K562 (cell line): ENCODE data around the gene AMIGO1. TPM values are rescaled to one million over a fixed set of nuclear protein-coding genes. Genes with fewer than 3 reads are reported as not detected.

Source experiments
- DDX20 ChIP-seq: fragments of 450-650 bp; IDR thresholded peaks from 2 replicates; pipeline ENCODE4 v1.6.1; 2016; ENCODE audit warnings: missing genetic modification characterization, low read depth, mild to moderate bottlenecking, missing compliant biosample characterization, moderate library complexity
- ELF2 ChIP-seq: fragments of 250-450 bp; sonication (Bioruptor Pico); IDR thresholded peaks from 2 replicates; pipeline ENCODE4 v1.5.0; 2021; ENCODE audit warnings: mild to moderate bottlenecking
- FOXA3 ChIP-seq, 2 experiments: fragments of 450-650 bp in 1 of 2; sonication (generic) in 1 of 2; formaldehyde crosslinking; IDR thresholded peaks in 1 of 2; conservative IDR thresholded peaks in 1 of 2; 2 replicates each; pipeline versions ENCODE4 v1.4.0 to v1.8.0; 2020 to 2022; ENCODE audit warnings: mild to moderate bottlenecking in 2 of 2, missing genetic modification reagents in 1 of 2
- GTF2F1 ChIP-seq: IDR thresholded peaks from 2 replicates; pipeline ENCODE4 v1.6.1; 2011; ENCODE audit warnings: low read depth, low read length, improper control_type of control experiment
- MED1 ChIP-seq: sonication (generic); formaldehyde crosslinking; IDR thresholded peaks from 2 replicates; pipeline ENCODE4 v1.8.1; 2023; ENCODE audit warnings: missing genetic modification reagents, borderline replicate concordance
- MYNN ChIP-seq, 2 experiments: sonication (generic); formaldehyde crosslinking in 1 of 2; IDR thresholded peaks; 2 replicates each; pipeline versions ENCODE4 v1.5.0 to v1.6.1; 2016 to 2020; ENCODE audit warnings: antibody characterized with exemption in 1 of 2, missing genetic modification reagents in 1 of 2
- NR1H2 ChIP-seq: sonication (generic); formaldehyde crosslinking; IDR thresholded peaks from 2 replicates; pipeline ENCODE4 v1.4.0; 2020; ENCODE audit warnings: mild to moderate bottlenecking, missing genetic modification reagents
- POU5F1 ChIP-seq: fragments of 150-350 bp; IDR thresholded peaks from 2 replicates; pipeline ENCODE4 v1.6.1; 2014; ENCODE audit warnings: borderline replicate concordance, low read length, low read depth, mild to moderate bottlenecking; ENCODE audit not compliant: partially characterized antibody
- PTTG1 ChIP-seq: fragments of 450-650 bp; IDR thresholded peaks from 2 replicates; pipeline ENCODE4 v1.6.1; 2016; ENCODE audit warnings: low read depth, mild to moderate bottlenecking, missing genetic modification characterization, missing compliant biosample characterization
- RBM34 ChIP-seq: fragments of 200-400 bp; formaldehyde crosslinking; IDR thresholded peaks from 2 replicates; pipeline ENCODE4 v1.6.1; 2018; ENCODE audit warnings: low read length, borderline replicate concordance; ENCODE audit not compliant: insufficient read depth
- SRF ChIP-seq, 2 experiments: fragments of 250-450, 450-650 bp in 1 of 2; sonication (Bioruptor Pico) in 1 of 2; sonication (generic) in 1 of 2; formaldehyde crosslinking; IDR thresholded peaks; 2 replicates each; pipeline versions ENCODE4 v1.5.0 to v1.5.1; 2020 to 2022; ENCODE audit warnings: mild to moderate bottlenecking in 1 of 2, missing genetic modification reagents in 1 of 2
- TBP ChIP-seq: optimal IDR thresholded peaks from 2 replicates; pipeline ENCODE3; 2011; ENCODE audit warnings: low read depth, low read length, improper control_type of control experiment
- TCF7L2 ChIP-seq: fragments of 150-350 bp; IDR thresholded peaks from 2 replicates; pipeline ENCODE4 v1.6.1; 2016; ENCODE audit warnings: low read depth, mild to moderate bottlenecking, low read length, moderate library complexity
- TEAD2 ChIP-seq: fragments of 450-650 bp; IDR thresholded peaks from 2 replicates; pipeline ENCODE4 v1.6.1; 2016; ENCODE audit warnings: missing genetic modification characterization, control low read depth, missing compliant biosample characterization
- ZBTB49 ChIP-seq: sonication (generic); formaldehyde crosslinking; IDR thresholded peaks from 2 replicates; pipeline ENCODE4 v1.8.0; 2022; ENCODE audit warnings: missing genetic modification reagents, mild to moderate bottlenecking, borderline replicate concordance
- ZNF133 ChIP-seq: fragments of 250-450 bp; sonication (Bioruptor Pico); IDR thresholded peaks from 2 replicates; pipeline ENCODE4 v1.4.0; 2020; ENCODE audit warnings: mild to moderate bottlenecking
- ZNF444 ChIP-seq: fragments of 250-450 bp; sonication (Bioruptor Pico); IDR thresholded peaks from 2 replicates; pipeline ENCODE4 v1.4.0; 2020; ENCODE audit warnings: mild to moderate bottlenecking, moderate library complexity
- ZNF551 ChIP-seq: fragments of 250-450 bp; sonication (Bioruptor Pico); IDR thresholded peaks from 2 replicates; pipeline ENCODE4 v1.5.0; 2021; ENCODE audit warnings: mild to moderate bottlenecking, moderate library complexity
- ZNF668 ChIP-seq: fragments of 250-450 bp; sonication (Bioruptor Pico); IDR thresholded peaks from 2 replicates; pipeline ENCODE4 v1.8.0; 2022; ENCODE audit warnings: mild to moderate bottlenecking, inconsistent platforms
- ZNF717 ChIP-seq: fragments of 250-450 bp; sonication (Bioruptor Pico); IDR thresholded peaks from 2 replicates; pipeline ENCODE4 v1.5.0; 2021
- ZNF785 ChIP-seq: fragments of 250-450 bp; sonication (Bioruptor Pico); IDR thresholded peaks from 2 replicates; pipeline ENCODE4 v1.4.0; 2020; ENCODE audit warnings: mild to moderate bottlenecking
- polyA plus RNA-seq, 8 experiments: library from polyadenylated mRNA; depleted of rRNA in 4 of 8; stranded (reverse) in 5 of 8; unstranded in 3 of 8; fragments of >200 nt; fragmentation: Nextera tagmentation in 2 of 8; fragmentation: Illumina TruSeq in 1 of 8; extraction: Ambion mirVana in 2 of 8; extraction: Trizol in 1 of 8; gene quantifications; 2 replicates each; pipeline versions ENCODE4 v1.2.1 to v1.2.3, GENCODE V29; 2011 to 2014; ENCODE audit warnings: inconsistent platforms in 1 of 8, missing spikeins in 1 of 8
- total RNA-seq, 7 experiments: library from RNA; depleted of rRNA in 6 of 7; stranded (reverse); fragments of >200 nt in 6 of 7; fragmentation: Illumina TruSeq in 2 of 7; extraction: Trizol in 2 of 7; gene quantifications; 2 replicates each; pipeline versions ENCODE4 v1.2.1 to v1.2.3, GENCODE V29; 2011 to 2021; ENCODE audit warnings: low replicate concordance in 1 of 7
- TF ChIP-seq, protein P1 (sequence below): fragments of 250-450 bp; sonication (Bioruptor Pico); IDR thresholded peaks from 2 replicates; pipeline ENCODE4 v1.5.0; 2021; ENCODE audit warnings: mild to moderate bottlenecking, borderline replicate concordance

The AMIGO1 gene
- total and polyA plus RNA-seq, 9 of the 15 experiments (the other 6 are each of a cell fraction or from before 2014, with no cell fraction given) = 0.24 to 1.0 (median 0.54) TPM

DNA sequence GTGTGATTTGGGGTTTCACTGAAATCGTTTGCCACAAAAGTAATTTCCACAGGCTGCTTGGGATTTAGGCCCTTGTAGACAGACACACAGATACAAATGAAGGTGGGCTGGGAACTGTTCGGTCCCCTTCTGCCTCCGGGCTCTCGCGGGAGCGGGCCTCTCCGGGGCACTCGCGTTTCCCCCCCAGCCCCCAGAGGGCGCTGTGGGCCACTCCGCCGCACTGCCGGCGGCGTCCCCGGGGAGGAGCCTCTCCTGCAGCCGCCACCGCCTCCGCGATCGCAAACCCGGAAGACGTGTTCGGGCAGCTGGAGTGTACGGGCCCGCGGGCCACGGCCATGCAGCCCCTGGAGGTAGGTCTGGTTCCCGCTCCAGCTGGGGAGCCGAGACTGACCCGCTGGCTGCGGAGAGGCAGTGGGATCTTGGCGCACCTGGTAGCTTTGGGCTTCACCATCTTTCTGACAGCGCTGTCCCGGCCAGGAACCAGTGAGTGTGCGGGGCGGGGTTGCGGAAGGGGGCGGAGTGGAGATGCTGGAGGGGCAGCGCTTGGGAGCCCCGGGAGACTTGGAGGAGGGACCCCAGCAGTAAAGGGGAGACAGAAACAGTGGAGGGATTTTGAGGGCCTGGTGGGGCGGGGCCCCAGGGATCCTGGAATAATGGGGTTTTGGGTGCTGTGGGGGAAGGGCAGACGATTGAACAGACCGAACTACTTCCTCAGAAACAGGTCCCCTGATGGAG lies 15.6 kb downstream of the AMIGO1 start, which contains the start of gene CYB561D1 (continued):
- TF ChIP-seq, protein P1, sequence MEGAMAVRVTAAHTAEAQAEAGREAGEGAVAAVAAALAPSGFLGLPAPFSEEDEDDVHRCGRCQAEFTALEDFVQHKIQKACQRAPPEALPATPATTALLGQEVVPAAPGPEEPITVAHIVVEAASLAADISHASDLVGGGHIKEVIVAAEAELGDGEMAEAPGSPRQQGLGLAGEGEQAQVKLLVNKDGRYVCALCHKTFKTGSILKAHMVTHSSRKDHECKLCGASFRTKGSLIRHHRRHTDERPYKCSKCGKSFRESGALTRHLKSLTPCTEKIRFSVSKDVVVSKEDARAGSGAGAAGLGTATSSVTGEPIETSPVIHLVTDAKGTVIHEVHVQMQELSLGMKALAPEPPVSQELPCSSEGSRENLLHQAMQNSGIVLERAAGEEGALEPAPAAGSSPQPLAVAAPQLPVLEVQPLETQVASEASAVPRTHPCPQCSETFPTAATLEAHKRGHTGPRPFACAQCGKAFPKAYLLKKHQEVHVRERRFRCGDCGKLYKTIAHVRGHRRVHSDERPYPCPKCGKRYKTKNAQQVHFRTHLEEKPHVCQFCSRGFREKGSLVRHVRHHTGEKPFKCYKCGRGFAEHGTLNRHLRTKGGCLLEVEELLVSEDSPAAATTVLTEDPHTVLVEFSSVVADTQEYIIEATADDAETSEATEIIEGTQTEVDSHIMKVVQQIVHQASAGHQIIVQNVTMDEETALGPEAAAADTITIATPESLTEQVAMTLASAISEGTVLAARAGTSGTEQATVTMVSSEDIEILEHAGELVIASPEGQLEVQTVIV (CRISPR knock-in tag) = no peak
- 0 out of 2 replicates have a peak, but pooled peaks have one; percentile 17 for TF ChIP-seq MYNN (IDR thresholded peaks at IDR 0.05)
- no peak for TF ChIP-seq MYNN (CRISPR knock-in tag; IDR thresholded peaks at IDR 0.05)
- TF ChIP-seq NR1H2 (CRISPR knock-in tag) = peak; percentile 74; the same call in 1 of the 2 replicates
- TF ChIP-seq ZNF551 (CRISPR knock-in tag) = no peak
- TF ChIP-seq ZBTB49 (CRISPR knock-in tag) = no peak
- no peak for TF ChIP-seq PTTG1 (tag)
- TF ChIP-seq DDX20 (tag) = no peak
- no peak; a peak in 2 of 4 replicates for TF ChIP-seq SRF (CRISPR knock-in tag; IDR thresholded peaks at IDR 0.05)
- peak; percentile 64 for TF ChIP-seq TBP
- TF ChIP-seq RBM34 = no peak
- TF ChIP-seq ZNF717 = no peak
- peak in 1 of 2 experiments; percentile 14; a peak in 1 of 4 replicates for TF ChIP-seq FOXA3 (CRISPR knock-in tag; conservative IDR thresholded peaks at IDR 0.05 in 1 of 2, IDR thresholded peaks at IDR 0.05 in 1 of 2)
- no peak for TF ChIP-seq GTF2F1
- 0 out of 2 replicates have a peak, but pooled peaks have one; percentile 29 for TF ChIP-seq MED1 (CRISPR knock-in tag)
- TF ChIP-seq ZNF133 (CRISPR knock-in tag) = no peak
- peak; percentile 99 for TF ChIP-seq ELF2
- TF ChIP-seq POU5F1 = peak; percentile 41
- TF ChIP-seq TCF7L2 = no peak
- TF ChIP-seq ZNF785 (CRISPR knock-in tag) = no peak
- TF ChIP-seq TEAD2 (tag) = no peak
- no peak; the same call in 1 of the 2 replicates for TF ChIP-seq ZNF444 (CRISPR knock-in tag)
- no peak for TF ChIP-seq ZNF668 (CRISPR knock-in tag)
